Central memory CD4-positive, alpha-beta T cell (primary cell): ENCODE data around the gene MRPL10.

Source experiments
- DNase-seq: peaks from one replicate; pipeline ENCODE4 v3.0.0; 2022

Gene MRPL10

DNA sequence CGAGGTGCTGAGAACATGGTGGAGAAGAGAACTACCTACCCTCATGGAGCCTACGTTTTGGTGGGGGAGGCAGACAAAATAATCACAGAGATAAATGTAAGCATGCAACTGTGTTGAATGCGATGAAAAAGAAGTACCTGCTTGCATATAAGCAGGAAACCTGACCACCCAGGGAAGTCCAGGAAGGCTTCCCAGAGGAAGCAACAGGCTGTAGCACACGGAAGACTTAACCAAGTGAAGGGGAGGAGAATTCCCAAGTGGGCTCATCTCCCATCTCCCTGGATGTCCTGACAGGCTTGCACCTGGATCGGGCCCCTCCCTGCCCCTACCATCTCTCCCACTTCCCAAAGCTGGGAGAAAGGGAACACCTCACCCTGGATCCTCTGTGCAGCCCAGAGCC is 7.7 kb upstream of the MRPL10 start:
- DNase-seq = no peak

DNA sequence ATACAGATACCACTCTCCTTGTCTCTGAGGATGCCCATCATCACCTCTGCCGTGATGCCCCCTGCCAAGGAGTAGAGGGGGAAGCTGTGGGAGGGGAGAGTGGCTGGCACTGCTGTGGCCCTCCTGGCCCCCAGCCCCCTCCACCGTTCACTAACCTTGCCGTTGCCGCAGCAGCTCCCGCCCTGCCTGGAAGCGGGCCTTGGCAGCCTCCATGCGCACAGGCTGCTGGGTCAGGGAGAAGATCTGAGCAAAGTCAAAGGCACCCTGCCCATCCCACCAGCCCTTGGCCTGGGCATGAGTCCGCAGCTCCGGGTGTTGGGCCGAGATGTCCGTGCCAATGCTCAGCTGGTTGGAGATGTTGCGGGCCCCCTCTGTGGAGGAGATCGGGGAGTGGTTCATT is 7.3 kb upstream of the MRPL10 start:
- DNase-seq = no peak

DNA sequence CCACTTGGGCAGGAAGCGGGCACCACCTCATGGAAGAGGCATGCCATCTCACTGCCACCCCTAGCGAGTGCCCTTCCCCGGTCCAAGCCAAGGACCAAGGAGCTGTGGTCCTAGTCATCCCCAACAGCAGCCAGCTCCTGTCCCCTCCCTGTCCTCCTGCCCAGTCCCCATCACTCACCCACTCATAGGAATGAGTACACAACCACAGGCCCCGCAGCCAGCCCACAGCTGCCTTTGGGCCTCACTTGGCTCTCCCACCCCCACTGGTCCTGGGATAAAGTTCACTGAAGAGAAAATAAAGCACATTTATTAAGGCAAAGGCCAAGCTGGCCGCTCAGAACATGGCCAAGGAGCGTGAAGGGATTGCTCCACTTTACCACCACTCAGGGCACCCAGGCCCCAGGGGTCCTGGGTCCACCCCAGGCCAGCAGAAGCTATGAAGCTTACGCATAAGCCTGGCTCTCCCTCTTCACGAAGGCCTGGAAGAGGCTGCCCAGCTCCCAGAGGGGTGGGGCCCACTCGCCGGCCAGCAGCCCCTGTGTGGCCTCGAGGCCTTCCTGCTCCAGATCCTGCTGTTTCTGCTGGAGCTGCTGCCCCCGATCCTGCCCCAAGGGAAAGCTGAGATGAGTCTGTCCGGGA is 6.2 kb upstream of the MRPL10 start:
- DNase-seq = no peak

DNA sequence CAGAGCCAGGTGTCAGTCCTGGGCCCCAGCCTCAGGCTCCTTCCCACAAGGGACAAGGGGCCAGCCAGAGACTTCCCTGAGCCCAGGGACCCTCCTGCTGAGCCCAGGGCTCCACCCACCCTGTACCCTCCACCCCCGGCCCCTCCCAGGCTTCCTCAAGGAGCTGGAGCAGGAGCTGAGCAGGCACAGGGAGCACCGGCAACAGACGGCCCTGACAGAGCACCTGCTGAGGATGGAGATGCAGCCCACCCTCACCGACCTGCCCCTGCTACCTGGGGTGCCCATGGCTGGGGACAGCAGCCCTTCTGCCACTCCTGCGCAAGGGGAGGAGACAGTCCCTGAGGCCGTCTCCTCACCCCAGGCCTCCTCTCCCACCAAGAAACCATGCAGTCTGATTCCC is 5.3 kb upstream of the MRPL10 start:
- no peak for DNase-seq

DNA sequence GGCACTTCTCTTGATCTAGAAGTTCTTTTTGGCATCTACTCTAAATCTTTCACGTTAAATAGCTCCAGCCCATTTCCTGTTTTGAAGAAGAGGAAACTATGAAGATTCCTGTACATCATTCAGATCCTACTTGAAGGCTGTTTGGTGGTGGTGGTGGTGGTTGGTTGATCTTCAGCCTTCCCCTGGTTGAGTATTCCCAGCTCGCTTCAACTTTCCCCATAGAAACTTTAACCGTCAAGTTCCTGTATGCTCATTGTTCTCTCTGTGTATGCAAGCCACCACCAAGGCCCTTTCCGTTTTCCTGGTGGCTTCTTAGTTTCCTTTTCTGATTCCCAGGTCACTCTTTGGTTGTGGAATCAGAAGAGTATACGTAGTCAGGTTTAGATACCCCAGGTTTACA is 3.4 kb upstream of the MRPL10 start:
- DNase-seq = no peak

DNA sequence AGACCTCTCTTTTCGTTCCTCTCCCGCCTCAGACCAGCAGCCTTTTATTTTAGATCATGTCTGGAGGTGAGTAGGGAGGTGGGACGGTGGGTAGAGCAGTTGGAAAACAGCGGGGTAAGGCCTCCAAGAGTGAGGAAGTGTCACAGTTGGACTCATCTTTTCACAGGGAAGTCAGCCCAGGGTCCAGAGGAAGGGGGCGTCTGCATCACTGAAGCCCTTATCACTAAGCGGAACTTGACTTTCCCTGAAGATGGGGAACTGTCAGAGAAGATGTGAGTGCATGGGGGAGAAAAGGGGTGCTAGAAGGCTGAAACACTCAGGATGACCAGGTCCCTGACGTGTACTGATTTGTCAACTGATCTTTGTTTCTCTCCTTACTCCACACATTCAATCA is 590 bp upstream of the MRPL10 start:
- DNase-seq = no peak

DNA sequence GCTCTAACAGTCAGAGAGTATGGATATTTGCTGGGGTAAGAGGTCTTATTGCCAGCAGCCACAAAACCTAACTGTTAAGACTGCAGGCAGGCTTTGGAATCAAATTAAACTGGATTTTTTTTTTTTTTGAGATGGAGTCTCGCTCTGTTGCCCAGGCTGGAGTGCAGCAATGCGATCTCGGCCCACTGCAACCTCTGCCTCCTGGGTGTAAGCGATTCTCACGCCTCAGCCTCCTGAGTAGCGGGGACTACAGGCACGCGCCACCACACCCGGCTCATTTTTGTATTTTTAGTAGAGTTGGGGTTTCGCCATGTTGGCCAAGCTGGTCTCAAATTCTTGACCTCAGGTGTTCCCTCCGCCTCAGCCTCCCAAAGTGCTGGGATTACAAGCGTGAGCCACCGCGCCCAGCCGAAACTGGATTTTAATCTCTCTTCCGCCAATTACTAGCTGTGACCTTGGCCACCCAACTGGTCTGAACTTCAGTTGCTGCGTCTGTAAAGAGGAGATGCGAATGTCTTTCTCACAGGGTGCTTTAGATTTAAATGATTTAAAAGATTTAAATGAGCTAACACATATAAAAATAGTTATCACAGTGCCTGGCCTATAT is 842 bp downstream of the MRPL10 start:
- no peak for DNase-seq

DNA sequence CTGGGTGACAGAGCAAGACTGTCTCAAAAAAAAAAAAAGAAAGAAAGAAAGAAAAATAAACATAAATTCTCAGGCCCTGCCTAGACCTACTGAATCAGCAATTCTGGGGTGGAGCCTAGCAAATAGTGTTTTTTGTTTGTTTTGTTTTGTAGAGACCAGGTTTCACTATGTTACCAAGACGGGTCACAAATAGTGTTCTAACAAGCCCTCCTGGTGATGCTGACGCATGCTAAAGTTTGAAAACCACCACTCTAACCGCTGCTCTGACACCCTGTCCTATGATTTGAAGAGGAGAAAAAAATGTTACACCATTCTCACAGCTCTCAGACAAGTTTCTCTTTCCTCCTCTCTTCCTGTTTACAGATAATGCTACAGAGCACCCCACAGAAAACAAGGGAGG is 1.5 kb downstream of the MRPL10 start:
- peak; percentile 86 for DNase-seq

DNA sequence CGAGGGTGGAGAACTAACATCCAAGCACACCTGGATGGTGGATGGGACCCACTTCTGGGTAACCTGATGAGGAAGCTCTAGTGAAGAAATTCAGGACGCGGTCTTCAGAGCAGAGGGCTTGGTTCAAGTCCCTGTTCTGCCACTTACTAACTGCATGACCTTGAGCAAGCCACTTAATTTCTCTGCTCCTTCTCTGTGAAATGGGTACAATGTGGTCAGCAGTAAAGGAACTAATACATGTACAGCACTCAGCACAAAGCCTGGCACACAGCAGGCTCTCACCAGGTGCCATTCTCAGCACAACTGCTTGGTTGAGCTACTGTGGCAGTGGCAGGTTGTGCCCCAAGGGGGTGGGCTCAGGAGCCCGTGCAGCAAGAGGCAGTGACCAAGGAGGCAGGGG is 7.8 kb downstream of the MRPL10 start:
- DNase-seq = no peak

DNA sequence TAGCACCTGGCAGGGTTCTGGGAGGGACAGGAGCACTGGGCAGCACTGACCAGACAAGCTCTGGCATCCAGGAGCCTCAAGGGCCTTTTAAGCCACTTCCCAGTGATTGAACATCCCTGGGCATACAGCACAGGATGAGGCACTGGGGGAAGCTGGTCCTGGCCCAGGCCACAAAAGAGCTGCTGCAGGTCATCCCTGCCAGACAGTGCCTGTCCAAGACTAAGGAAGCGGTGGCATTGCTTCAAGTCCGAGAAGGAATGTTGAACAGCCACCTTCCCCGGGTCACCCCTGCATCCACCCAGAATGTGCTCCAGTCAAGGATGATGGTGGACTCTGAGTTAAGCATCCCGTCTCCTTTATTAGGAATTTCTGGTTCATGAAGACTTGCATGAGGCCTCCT is 8.6 kb downstream of the MRPL10 start:
- DNase-seq = no peak

DNA sequence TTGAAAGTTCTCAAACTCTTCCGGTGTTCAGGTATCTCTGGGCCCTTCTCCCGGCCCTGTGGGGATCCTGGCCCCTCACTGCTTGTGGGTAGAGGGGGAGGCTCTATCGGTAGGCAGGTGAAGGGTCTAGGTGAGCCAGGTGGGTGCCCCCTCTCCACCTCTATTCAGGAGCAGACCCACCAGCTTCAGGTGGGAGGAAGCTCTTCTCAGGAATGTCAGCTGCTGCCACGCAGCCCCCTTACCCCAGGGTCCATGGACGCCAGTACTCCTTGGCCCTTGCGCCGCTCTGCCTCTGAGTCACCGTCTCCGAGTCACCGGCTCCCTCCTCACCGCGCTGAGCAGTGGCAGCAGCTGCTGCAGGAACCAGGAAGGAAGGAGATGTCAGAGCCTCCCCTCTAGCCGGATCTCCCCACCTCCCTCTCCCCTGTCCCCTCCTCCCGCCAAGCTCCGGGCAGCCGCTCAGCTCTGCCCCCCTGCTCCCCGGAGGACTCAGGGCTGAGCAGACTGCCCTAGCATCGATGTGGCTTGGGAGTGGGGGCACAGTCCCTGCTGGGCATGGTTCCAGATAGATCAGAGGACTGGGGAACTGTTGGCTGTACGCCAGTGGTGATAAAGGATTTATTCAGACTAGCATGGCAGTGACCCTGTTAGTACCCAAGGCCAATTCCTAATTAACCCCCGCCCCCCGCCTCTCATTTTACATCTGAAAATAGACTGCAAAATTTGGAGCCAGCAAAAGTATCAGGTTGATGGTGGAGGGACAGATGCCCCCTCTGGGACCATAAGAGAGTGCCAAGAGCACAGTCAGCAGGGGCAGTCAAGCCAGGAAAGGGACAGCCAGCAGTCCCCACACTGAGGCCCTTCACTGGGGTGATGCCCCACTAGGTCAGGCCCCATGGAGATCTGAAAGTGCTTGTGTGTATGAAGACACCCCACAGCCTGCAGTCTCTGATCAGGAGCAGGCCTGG is 9.6 kb downstream of the MRPL10 start, which contains the start of gene OSBPL7:
Gene OSBPL7, minus strand, starts transcription at position 371 of the 968 bp plus-strand sequence. CDS start 1,516 bp downstream, outside the sequence.
- DNase-seq = peak; percentile 70

DNA sequence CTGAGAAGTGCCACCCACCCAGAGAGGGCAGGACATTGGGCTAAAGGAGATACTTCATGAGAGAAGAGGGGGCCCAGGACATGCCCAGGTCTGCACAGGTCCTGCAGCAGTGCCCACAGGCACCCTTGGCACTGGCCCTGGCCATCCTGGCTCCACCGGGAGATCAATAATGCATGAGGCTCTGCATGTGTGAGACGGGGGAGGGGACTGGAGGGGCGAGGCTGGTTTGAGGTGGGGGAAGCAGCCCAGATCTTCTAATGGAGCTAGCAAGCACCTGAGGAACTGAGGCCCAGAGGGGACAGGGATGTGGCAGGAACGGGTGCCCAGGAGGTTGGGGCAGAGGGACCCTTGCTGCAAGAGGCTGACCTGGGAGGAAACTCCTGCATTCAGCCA is 10.3 kb downstream of the MRPL10 start:
- no peak for DNase-seq

DNA sequence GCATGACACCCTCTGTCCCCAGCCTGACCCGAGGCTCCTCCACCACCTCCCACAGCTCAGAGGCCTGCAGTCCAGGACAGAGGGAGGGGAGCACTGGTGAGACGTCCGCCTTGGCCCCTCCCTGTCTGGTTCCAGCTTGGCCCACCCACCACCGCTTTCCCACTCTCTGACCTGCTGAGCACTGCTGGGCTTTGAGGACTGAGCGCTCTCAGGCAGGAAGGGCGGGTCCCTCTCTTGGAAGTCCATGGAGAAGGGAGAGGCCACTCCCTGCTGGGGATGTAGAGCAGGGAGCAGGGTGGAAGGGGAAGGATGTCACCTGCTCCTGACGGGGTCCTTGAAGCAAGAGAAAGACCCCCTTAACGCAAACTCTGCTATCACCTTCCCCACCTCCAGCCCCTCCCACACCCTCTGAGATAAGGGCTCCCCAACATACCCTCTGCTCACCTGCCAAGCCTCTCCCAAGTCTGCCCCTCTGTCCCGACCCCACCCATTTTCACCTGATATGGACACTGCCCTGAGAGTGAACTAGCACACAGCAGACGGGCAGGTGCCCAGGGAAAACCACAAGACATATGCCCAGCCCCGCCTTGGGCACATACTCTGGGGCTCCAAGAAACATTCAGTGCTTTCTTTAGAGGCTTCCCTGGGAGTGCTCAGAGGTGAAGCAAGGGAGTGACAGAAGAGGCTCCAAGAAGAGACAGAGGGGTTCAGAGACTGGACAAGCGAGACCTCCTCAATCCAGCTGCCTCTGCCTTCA is 11.1 kb downstream of the MRPL10 start:
- no peak for DNase-seq

DNA sequence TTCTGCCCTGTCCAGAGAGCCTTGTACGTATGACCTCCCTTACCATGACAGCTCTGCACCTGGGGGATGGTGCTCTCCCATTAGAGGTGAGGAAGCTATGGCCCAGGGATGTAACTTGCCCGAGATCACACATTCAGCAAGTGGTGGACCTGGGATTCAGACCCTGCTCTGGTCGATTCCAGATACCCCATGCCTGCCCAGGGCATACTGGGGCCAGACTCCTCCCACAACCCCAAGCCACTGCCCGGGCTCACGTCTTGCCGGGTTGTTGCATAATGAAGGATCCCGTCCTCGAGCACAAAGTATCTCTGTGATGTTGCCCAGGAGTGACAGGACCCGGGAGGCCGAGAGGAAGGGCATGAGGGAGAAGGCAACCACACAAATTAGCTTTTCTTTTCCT is 11.9 kb downstream of the MRPL10 start:
- no peak for DNase-seq

DNA sequence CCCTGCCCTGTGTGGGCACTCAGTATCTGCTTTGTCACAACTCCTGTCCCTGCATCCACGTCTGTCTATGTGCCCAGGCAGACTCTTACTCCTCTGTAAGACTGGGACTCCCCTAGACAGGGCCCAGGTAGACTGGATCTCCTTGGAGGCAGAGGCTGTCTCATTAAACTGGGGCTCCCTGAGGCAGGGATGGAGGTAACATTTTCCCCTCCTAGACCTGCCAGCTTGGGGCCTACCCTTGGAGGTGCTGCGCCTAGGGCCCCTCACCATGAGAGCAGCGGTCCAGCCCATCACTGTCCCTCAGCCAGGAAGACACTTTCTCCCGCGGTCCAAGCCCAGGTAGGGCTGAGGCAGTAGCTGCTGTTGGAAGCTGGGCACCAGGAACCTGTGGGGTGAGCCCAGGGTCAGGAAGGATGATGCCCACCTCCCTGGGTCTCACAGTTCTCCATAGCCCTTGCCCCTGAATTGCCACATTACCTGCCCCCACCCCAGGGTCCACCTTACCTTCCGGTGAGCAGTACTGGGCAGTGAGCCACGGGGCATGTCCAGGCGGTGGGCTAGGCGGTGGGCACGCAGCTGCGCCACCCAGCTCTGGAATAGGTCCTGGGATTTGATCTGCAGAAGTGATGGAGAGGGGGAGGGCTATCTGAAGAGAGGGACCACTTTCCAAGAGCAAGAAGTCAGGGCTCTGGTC is 13.2 kb downstream of the MRPL10 start:
- DNase-seq = no peak

DNA sequence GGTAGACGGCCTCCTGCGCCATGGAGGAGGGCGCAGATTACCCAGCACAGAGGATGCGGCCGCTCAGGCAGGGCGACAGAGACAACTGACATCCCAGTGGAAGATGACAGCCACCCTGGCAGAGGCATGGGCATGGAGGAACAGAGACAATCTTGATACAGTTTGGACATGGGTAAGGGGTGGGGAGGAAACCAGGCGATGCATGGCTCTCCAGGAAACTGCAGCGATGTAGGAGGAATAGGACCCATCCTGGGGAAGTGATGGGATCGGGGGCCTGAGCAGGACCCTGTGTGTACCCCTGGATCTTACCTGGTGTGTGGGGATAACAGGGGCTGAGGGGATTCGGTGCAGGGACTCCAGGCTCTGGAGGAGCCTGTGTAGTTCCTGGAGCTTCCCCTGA is 14.4 kb downstream of the MRPL10 start:
- no peak for DNase-seq

DNA sequence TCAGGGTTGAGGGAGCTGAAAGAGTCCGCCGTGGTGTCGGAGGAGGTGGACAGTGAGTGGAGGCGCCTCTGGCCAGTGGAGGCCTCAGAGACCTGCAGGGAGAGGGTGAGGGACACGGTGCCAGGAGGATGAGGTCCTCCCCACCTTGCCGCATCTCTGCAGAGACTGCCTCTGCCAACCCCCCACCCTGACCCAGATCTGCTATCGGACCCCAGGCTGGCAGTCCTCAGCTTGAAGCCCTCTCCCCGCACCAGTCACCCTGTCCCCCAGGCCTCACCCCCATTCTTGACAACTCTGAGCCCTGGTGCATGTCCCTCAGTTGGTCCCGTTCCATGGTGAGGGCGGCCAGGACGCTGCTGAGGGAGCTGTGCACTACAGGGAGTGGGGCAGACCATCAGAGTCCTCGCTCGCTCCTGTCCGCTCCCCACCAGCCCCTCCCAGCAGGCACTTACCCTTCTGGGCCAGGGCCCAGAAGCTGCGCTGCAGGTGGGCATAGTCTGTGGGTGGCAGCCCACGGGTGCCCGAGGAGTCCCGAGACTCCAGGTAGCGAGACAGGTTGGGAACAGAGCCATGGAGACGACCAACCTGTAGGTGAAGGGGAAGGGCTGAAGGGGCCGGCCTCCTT is 15.1 kb downstream of the MRPL10 start:
- no peak for DNase-seq

DNA sequence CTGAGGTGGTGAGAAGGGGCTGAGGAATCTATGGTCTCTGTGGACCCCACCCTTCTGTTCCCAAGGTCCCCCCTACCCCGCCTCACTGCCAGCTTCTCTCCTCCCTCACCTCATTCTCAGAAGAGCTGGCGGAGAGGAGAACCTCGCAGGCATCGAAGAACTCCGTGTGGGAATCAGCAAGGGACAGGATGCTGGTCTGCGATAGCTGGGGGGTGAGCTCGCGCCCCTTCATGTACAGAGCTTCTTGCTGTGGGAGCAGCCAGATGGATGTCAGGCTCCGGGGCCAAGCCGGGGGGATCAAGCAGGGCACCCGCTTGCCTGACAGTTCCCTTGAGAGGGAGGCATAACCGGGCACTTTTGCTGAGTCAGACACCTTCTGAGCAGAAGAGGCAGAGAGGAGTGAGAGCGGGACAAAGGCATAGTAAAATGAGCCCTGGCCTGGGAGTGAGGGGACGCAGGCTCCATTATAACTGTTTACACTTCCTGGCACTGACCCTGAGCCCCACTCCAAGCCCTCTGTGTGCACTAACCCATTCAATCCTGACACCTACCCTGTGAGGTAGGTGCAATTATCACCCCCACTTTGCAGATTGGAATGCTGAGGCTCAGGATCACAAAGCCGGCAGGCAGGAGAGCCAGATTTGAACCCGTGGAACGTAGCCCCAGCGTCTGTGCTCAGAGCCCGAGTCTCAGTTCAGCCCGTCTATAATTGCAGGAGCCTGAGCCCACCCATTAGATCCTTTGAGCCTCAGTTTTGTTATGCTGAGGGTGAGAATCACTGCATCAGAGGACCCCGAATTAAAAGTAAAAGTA is 16.0 kb downstream of the MRPL10 start:
- no peak for DNase-seq

DNA sequence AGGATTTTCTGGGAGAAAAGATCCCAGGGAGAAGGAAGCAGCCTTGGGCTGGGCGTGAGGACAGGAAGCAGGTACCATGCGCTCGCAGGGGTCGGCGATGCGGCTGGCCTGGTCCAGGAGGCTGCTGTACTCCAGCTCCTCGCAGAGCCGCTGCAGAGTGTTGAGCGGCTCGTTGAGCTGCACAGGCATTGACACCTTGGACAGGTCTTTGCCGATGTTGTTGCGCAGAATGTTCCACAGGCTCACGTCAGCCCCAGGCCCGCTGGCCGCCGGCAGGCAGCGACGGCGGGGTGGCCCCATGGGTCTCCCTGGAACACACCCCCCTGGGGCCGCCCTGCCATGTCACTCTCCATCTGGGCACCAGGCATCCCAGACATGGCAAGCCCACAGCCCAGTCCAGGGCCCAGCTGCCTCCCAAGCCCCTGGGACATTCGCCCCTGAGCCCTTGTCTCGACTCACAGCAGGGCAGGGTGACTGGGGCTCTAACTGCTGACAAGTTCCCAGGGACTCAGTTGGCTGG is 17.8 kb downstream of the MRPL10 start:
- no peak for DNase-seq

DNA sequence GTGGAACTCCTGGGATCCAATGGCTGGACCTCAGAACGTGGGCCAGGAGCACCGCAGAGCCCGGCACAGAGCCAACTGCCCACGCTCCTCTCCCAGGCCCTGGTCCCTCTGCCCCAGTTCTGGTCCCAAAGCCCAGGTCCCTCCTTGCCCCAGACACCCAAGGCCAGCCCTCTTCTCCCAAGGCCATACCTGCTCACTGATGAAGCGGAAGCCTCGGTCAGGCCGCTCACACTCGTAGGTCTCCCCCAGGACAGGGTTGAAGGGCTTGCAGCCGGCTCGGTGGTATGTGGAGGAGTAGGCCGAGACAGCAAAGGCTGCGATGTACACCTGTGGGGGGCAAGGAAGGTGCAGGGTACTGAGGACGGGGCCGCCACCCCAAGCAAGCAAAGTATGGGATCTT is 18.3 kb downstream of the MRPL10 start:
- no peak for DNase-seq
